Kidney (tissue), 14 donors: ENCODE data around the gene HBS1L. TPM values are rescaled to one million over a fixed set of nuclear protein-coding genes. Genes with fewer than 3 reads are reported as not detected.

Experiments used
- DNase-seq, 5 donors: peaks; one replicate each; pipeline ENCODE4 v3.0.0-alpha.2; 2013 to 2020
- FAIRE-seq: peaks from 2 replicates; lab custom pipeline; 2012; peaks lifted over from hg19 to GRCh38; lab: Jason Lieb, UNC
- H3K27ac ChIP-seq, 2 donors: one replicate each; pipeline ENCODE4 v1.7.0; 2013; ENCODE audit warnings: low read depth in 2 of 2, low read length in 2 of 2, inconsistent platforms in 1 of 2
- H3K27me3 ChIP-seq: one replicate; pipeline ENCODE4 v1.7.1; 2013; ENCODE audit warnings: low read length, inconsistent platforms; ENCODE audit not compliant: control insufficient read depth, insufficient read depth
- H3K36me3 ChIP-seq, 3 donors: one replicate each; pipeline versions ENCODE4 v1.7.0 to v1.7.1; 2013; ENCODE audit warnings: low read length in 3 of 3, control low read depth in 1 of 3, inconsistent platforms in 1 of 3; ENCODE audit not compliant: insufficient read depth in 3 of 3, control insufficient read depth in 2 of 3
- H3K4me1 ChIP-seq, 3 donors: one replicate each; pipeline versions ENCODE4 v1.7.0 to v1.7.1; 2013; ENCODE audit warnings: low read length in 3 of 3, inconsistent platforms in 1 of 3, low read depth in 1 of 3; ENCODE audit not compliant: control insufficient read depth in 2 of 3, insufficient read depth in 2 of 3
- H3K4me3 ChIP-seq, 3 donors: one replicate each; pipeline versions ENCODE4 v1.7.0 to v1.8.1; 2013; ENCODE audit warnings: low read length in 3 of 3, control low read depth in 1 of 3, inconsistent platforms in 1 of 3
- H3K9ac ChIP-seq, 3 donors: one replicate each; pipeline versions ENCODE4 v1.7.0 to v1.7.1; 2013; ENCODE audit warnings: low read length in 3 of 3, control low read depth in 1 of 3, inconsistent platforms in 1 of 3
- H3K9me3 ChIP-seq, 3 donors: one replicate each; pipeline versions ENCODE4 v1.7.0 to v1.7.1; 2013; ENCODE audit warnings: low read length in 3 of 3, control low read depth in 1 of 3, inconsistent platforms in 1 of 3; ENCODE audit not compliant: control insufficient read depth in 2 of 3, insufficient read depth in 1 of 3
- CTCF ChIP-seq: IDR thresholded peaks from 3 replicates; pipeline ENCODE4 v1.5.1; 2012; ENCODE audit warnings: mild to moderate bottlenecking, moderate library complexity, borderline replicate concordance; ENCODE audit not compliant: insufficient read depth; ENCODE audit errors: extremely low read depth
- intact Hi-C: fragments of 100-400 bp; cut with DNase I; formaldehyde crosslinking; loops from one replicate; pipeline ENCODE4 v1.11.1; 2022
- polyA plus RNA-seq: library from polyadenylated mRNA; stranded (reverse); fragments of 350-450 nt; fragmentation: Illumina TruSeq; extraction: RNeasy Lipid Tissue Mini Kit (QIAGEN cat#74804); gene quantifications from one replicate; pipeline ENCODE4 v1.2.3, GENCODE V29; 2014; ENCODE audit warnings: low read depth, low replicate concordance; ENCODE audit not compliant: insufficient read depth
- total RNA-seq: library from RNA; stranded (reverse); fragmentation: NEBNext Ultra II Directional; extraction: Animal tissue kit (Norgen Biotek cat#: 25700); gene quantifications from one replicate; pipeline ENCODE4 v1.2.1, GENCODE V29; 2021
- donor health status: control.
- donor health status: control.
- donor health status: control.
- donor health status: control.
- donor health status: control.
- donor health status: DM: yes; HTN: yes; CAD: no.
- donor health status: Normal renal cell carcinoma (clear cell type).

The HBS1L gene
- total and polyA plus RNA-seq, 2 donors from 2014 or later: 21.0 to 59.1 TPM

DNA sequence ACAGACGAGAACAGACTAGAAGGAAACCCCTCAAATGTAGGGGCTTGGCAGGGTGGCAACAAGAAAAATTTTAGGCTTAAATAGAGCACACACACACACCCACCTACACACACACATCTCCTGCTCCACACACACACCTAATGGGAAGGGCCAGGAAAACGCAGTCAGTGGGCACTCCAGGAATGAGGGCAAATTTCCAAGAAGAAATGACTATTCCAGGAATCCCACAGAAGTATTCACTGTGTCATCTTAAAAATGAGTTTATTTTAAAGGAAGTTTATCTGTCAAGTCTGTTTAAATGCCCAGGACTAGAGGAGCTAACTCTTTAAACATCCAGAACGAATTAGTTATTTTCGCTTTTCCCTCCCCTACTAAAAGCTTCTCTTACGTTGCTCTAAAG, 117.7 kb downstream of the HBS1L start:
- intact Hi-C loops: no loop called here

GRCh38 chr6:134936476-134936875, 118.1 kb downstream of the HBS1L start:
- no peak for TF ChIP-seq CTCF
- H3K27ac ChIP-seq: no peak overlapping the region
- no peaks in the 10 kb centered on the region for H3K27me3 ChIP-seq
- H3K36me3 ChIP-seq: peaks cover 0 to 19% (median 3%) of the 10 kb centered on the region in 3 donors
- DNase-seq (no peak), FAIRE-seq (no peak)
- H3K4me1 ChIP-seq: peaks cover 0 to 5% (median 0%) of the 10 kb centered on the region in 3 donors
- H3K4me3 ChIP-seq: no peak overlapping the region
- no peaks in the 10 kb centered on the region for H3K9me3 ChIP-seq
- no peak overlapping the region for H3K9ac ChIP-seq
- intact Hi-C loops: no loop called here

More for the DNA sequence above, 117.7 kb downstream of the HBS1L start:
- Histone ChIP-seq H3K9me3 (no peaks in the 10 kb centered on the region), H3K4me1 (peaks cover 0 to 5% (median 0%) of the 10 kb centered on the region in 3 donors), H3K36me3 (peaks cover 0 to 17% (median 3%) of the 10 kb centered on the region in 3 donors), H3K27ac (no peak overlapping the region), H3K4me3 (no peak overlapping the region), H3K27me3 (no peaks in the 10 kb centered on the region), H3K9ac (no peak overlapping the region)
- no peak for TF ChIP-seq CTCF
- DNase-seq (no peak), FAIRE-seq (no peak)

DNA sequence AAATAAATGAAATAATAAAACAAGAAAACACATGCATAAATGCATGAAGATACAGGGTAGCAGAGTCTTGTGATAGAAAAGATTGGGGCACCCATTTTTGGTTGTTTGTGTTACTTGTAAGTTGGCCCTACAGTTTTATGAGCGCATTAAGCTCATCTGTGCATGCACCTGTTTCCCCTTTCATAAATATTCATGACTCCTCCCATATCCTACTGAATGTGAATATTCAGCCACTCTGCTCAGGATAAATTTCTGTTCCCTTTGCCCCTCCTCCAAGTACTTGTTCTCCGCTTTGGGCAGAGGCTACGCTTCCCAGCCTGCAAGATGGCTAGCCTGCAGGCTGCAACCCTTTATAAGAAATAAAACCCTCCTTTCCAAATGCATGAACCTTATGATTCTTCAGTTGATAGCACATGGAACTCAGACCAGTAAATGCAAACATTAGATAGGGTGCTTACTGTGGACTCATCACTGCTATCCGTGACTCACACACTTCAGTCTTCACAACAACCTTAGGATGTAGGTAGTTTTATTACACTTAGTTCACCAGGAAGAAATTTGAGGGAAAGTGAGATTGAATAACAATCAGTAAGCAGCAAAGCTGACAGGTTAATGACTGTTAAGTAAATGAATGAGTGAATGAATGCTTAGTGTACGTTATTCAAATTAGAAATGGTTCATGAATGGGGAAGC, 119.7 kb downstream of the HBS1L start:
- Histone ChIP-seq H3K4me1 (peaks cover 0 to 5% (median 0%) of the 10 kb centered on the region in 3 donors), H3K27ac (no peak overlapping the region), H3K9me3 (no peaks in the 10 kb centered on the region), H3K36me3 (peaks cover 0 to 22% (median 5%) of the 10 kb centered on the region in 3 donors), H3K27me3 (no peaks in the 10 kb centered on the region), H3K9ac (no peak overlapping the region), H3K4me3 (no peak overlapping the region)
- no peak for FAIRE-seq
- intact Hi-C loops: no loop called here
- peak in 1 of 5 donors; percentile 9 for DNase-seq
- no peak for TF ChIP-seq CTCF
